CD4-positive, alpha-beta T cell (primary cell): ENCODE results near the gene SEMA5A. TPM values are rescaled to one million over a fixed set of nuclear protein-coding genes. Genes with fewer than 3 reads are reported as not detected.

Experiments
- ATAC-seq: fragments of 200-7000 bp; cut with Tn5 transposase; one replicate; pipeline ENCODE4 v1.10.0; 2022; ENCODE audit warnings: mild to moderate bottlenecking; ENCODE audit not compliant: poor library complexity
- CTCF ChIA-PET: fragments of 350-600 bp; sonication (Branson Sonifier 250); formaldehyde crosslinking; loops from one replicate; lab custom pipeline; 2021; ENCODE audit warnings: antibody characterized with exemption, inconsistent platforms; lab: Charles Lee
- POLR2A ChIA-PET: fragments of 350-600 bp; sonication (Branson Sonifier 250); formaldehyde crosslinking; loops from one replicate; lab custom pipeline; 2021; ENCODE audit warnings: antibody characterized with exemption, inconsistent platforms; lab: Charles Lee
- DNase-seq, 14 experiments: peaks; one replicate each; pipeline ENCODE4 v3.0.0-alpha.2; 2013 to 2020; ENCODE audit warnings: mixed read lengths in 2 of 14
- H3K27ac ChIP-seq, 2 donors: one replicate each; pipeline versions ENCODE4 v1.5.1 to v1.7.0; 2013; ENCODE audit warnings: low read length in 2 of 2, low read depth in 1 of 2, mild to moderate bottlenecking in 1 of 2
- H3K27me3 ChIP-seq, 2 experiments: 1 replicate in 1 of 2; 2 replicates in 1 of 2; pipeline versions ENCODE4 v1.6.1 to v1.7.0; 2013; ENCODE audit warnings: low read length in 2 of 2, control low read depth in 1 of 2, mild to moderate bottlenecking in 1 of 2, moderate library complexity in 1 of 2; ENCODE audit not compliant: insufficient read depth in 2 of 2, control insufficient read depth in 1 of 2
- H3K36me3 ChIP-seq: one replicate; pipeline ENCODE4 v1.6.1; 2013; ENCODE audit warnings: low read length, control low read depth; ENCODE audit not compliant: insufficient read depth
- H3K4me1 ChIP-seq: one replicate; pipeline ENCODE4 v1.6.1; 2013; ENCODE audit warnings: low read length, control low read depth; ENCODE audit not compliant: insufficient read depth
- H3K4me3 ChIP-seq: one replicate; pipeline ENCODE4 v1.5.1; 2013; ENCODE audit warnings: mild to moderate bottlenecking, low read length, moderate library complexity
- H3K9me3 ChIP-seq, 2 experiments: 1 replicate in 1 of 2; 2 replicates in 1 of 2; pipeline versions ENCODE4 v1.6.1 to v1.7.0; 2013; ENCODE audit warnings: low read length in 2 of 2, mild to moderate bottlenecking in 2 of 2, control low read depth in 1 of 2, moderate library complexity in 1 of 2; ENCODE audit not compliant: control insufficient read depth in 1 of 2, insufficient read depth in 1 of 2
- H3K27ac Mint-ChIP-seq: one replicate; pipeline ENCODE4 v1.8.0; 2020; ENCODE audit warnings: mixed read lengths
- H3K27me3 Mint-ChIP-seq: one replicate; pipeline ENCODE4 v1.8.0; 2021; ENCODE audit warnings: mixed read lengths
- H3K36me3 Mint-ChIP-seq: one replicate; pipeline ENCODE4 v1.8.0; 2021; ENCODE audit warnings: low read depth, mixed read lengths
- H3K4me1 Mint-ChIP-seq: one replicate; pipeline ENCODE4 v1.8.0; 2021; ENCODE audit warnings: low read depth, mixed read lengths
- H3K4me3 Mint-ChIP-seq: one replicate; pipeline ENCODE4 v1.8.0; 2020; ENCODE audit warnings: mild to moderate bottlenecking, mixed read lengths
- H3K9me3 Mint-ChIP-seq: one replicate; pipeline ENCODE4 v1.8.0; 2020; ENCODE audit warnings: mixed read lengths
- intact Hi-C, 2 experiments: fragments of 100-400 bp; cut with DNase I in 1 of 2; cut with micrococcal nuclease in 1 of 2; formaldehyde crosslinking; loops; one replicate each; pipeline versions ENCODE4 v1.15.1 to v1.9.0; 2023 to 2025; cut with DNase I, micrococcal nuclease
- total RNA-seq, 174 experiments: library from RNA in 2 of 174; stranded (reverse) in 2 of 174; gene quantifications; one replicate each; pipeline ENCODE4 v1.2.3 and lab custom pipeline; 2021 to 2026
- TF ChIP-seq, protein P1 (sequence below): fragments of 200-600 bp; IDR thresholded peaks from one replicate; pipeline ENCODE4 v1.8.0; 2022; ENCODE audit warnings: antibody characterized with exemption, mild to moderate bottlenecking

Gene SEMA5A
- total RNA-seq, 2 experiments from 2014 or later, result 2.0 to 2.9 TPM

DNA sequence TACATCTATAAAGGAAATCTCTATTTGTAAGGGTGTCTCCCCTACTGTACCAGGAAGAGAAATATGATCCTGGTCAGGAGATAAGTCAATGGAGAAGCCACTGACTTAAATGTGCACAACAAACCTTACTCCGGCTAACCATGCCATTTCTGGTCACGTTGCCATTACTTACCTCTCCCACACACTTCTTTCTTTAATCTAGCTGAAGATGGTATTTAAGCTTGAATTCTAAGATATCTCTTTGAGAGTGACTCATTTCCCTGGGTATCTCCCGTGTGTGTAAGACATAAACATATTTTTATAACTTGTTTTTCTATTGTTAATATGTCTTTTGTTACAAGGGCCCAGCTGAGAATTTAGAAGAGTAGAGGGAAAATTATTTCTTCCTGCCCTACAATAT lies 296.6 kb downstream of the SEMA5A start:
- H3K4me1 ChIP-seq, result no peaks in the 10 kb centered on the region
- DNase-seq, result no peak
- intact Hi-C loops, result no loop called here
- TF ChIP-seq, protein P1, sequence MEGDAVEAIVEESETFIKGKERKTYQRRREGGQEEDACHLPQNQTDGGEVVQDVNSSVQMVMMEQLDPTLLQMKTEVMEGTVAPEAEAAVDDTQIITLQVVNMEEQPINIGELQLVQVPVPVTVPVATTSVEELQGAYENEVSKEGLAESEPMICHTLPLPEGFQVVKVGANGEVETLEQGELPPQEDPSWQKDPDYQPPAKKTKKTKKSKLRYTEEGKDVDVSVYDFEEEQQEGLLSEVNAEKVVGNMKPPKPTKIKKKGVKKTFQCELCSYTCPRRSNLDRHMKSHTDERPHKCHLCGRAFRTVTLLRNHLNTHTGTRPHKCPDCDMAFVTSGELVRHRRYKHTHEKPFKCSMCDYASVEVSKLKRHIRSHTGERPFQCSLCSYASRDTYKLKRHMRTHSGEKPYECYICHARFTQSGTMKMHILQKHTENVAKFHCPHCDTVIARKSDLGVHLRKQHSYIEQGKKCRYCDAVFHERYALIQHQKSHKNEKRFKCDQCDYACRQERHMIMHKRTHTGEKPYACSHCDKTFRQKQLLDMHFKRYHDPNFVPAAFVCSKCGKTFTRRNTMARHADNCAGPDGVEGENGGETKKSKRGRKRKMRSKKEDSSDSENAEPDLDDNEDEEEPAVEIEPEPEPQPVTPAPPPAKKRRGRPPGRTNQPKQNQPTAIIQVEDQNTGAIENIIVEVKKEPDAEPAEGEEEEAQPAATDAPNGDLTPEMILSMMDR, result no peak
- Mint-ChIP-seq H3K27me3 (no peaks in the 10 kb centered on the region), H3K27ac (no peak overlapping the region), H3K4me1 (no peaks in the 10 kb centered on the region), H3K9me3 (peaks cover 5% of the 10 kb centered on the region), H3K36me3 (no peaks in the 10 kb centered on the region), H3K4me3 (no peak overlapping the region)
- no peak for ATAC-seq
- no peaks in the 10 kb centered on the region for H3K36me3 ChIP-seq
- POLR2A ChIA-PET, result no interaction called here
- peaks cover 0 to 3% of the 10 kb centered on the region in 2 experiments for H3K9me3 ChIP-seq
- H3K27me3 ChIP-seq, result no peaks in the 10 kb centered on the region
- H3K4me3 ChIP-seq, result no peak overlapping the region
- no peak overlapping the region for H3K27ac ChIP-seq
- CTCF ChIA-PET, result no interaction called here

DNA sequence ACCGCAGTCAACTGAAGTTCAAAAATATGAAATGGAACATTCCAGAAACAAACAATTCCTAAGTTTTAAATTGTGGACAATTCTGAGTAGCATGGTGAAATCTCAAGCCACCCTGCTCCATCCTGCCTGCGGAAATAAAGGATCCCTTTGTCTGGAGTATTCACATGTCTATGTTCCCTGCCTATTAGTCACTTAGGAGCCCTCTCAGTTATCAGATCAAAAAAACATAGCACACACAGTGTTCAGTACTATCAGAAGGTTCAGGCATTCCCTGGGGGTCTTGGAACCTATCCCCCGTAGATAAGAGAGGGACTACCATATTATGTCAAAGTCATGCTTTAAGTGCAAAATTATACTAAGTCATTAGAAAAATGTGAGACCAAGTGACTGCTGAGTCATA lies 300.8 kb downstream of the SEMA5A start:
- H3K4me3 ChIP-seq, result no peak overlapping the region
- H3K9me3 Mint-ChIP-seq, result peaks cover 2% of the 10 kb centered on the region
- intact Hi-C loops, result no loop called here
- no peak overlapping the region for H3K27ac Mint-ChIP-seq
- no peak overlapping the region for H3K4me3 Mint-ChIP-seq
- no peaks in the 10 kb centered on the region for H3K36me3 Mint-ChIP-seq
- no peaks in the 10 kb centered on the region for H3K27me3 ChIP-seq
- no peak for ATAC-seq
- H3K9me3 ChIP-seq, result peaks cover 0 to 6% of the 10 kb centered on the region in 2 experiments
- H3K36me3 ChIP-seq, result no peaks in the 10 kb centered on the region
- TF ChIP-seq, protein P1, result no peak
- ChIA-PET CTCF (no interaction called here), POLR2A (no interaction called here)
- H3K27ac ChIP-seq, result no peak overlapping the region
- H3K4me1 ChIP-seq, result no peaks in the 10 kb centered on the region
- no peak for DNase-seq
- H3K4me1 Mint-ChIP-seq, result no peaks in the 10 kb centered on the region
- no peaks in the 10 kb centered on the region for H3K27me3 Mint-ChIP-seq

DNA sequence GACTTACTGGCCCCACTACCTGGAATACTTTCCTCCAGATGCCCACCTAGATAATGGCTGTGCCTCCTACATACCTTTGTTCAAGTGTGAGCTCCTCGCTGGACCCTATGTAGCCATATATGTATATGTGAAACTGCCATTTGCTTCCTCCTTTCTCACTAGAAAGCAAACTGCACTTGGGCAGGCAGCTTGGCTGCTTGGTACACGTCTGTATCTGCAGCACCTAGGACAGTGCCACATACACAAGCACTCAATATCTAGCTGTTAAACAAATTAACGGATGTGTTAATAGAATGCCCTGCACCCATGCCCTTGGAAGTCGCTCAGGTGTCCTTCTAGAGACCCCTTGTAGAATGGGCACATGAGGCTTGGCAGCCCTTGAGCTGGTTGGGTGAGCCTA lies 301.5 kb downstream of the SEMA5A start:
- H3K4me1 ChIP-seq, result no peaks in the 10 kb centered on the region
- Mint-ChIP-seq H3K9me3 (peaks cover under 1% of the 10 kb centered on the region), H3K27me3 (no peaks in the 10 kb centered on the region), H3K4me1 (no peaks in the 10 kb centered on the region), H3K36me3 (no peaks in the 10 kb centered on the region), H3K27ac (no peak overlapping the region), H3K4me3 (no peak overlapping the region)
- no peak overlapping the region for H3K4me3 ChIP-seq
- ChIA-PET POLR2A (no interaction called here), CTCF (no interaction called here)
- no peaks in the 10 kb centered on the region for H3K36me3 ChIP-seq
- no peak overlapping the region for H3K27ac ChIP-seq
- TF ChIP-seq, protein P1, result no peak
- DNase-seq (no peak), ATAC-seq (no peak)
- no peaks in the 10 kb centered on the region for H3K27me3 ChIP-seq
- intact Hi-C loops, result no loop called here
- H3K9me3 ChIP-seq, result peaks cover 0 to 6% of the 10 kb centered on the region in 2 experiments
